Peyer's patch (tissue), 4 donors: Measurements from ENCODE around the gene ID4. TPM values are rescaled to one million over a fixed set of nuclear protein-coding genes. Genes with fewer than 3 reads are reported as not detected.

ENCODE experiments used
- DNase-seq, 3 donors: peaks; one replicate each; pipeline ENCODE4 v3.0.0-alpha.2; 2017 to 2019
- H3K27ac ChIP-seq, 4 donors: fragments of 200-600 bp; sonication (generic); one replicate each; pipeline ENCODE4 v1.5.1; 2016 to 2019
- H3K27me3 ChIP-seq, 2 donors: fragments of 200-600 bp; sonication (generic); one replicate each; pipeline ENCODE4 v1.5.1; 2019
- H3K36me3 ChIP-seq, 3 donors: fragments of 200-600 bp; sonication (generic); one replicate each; pipeline ENCODE4 v1.5.1; 2016 to 2019
- H3K4me1 ChIP-seq, 4 donors: fragments of 200-600 bp; sonication (generic); one replicate each; pipeline ENCODE4 v1.5.1; 2016 to 2019
- H3K4me3 ChIP-seq, 4 donors: fragments of 200-600 bp; sonication (generic); 1 replicate in 3 of 4; 2 replicates in 1 of 4; pipeline ENCODE4 v1.5.1; 2016 to 2019; ENCODE audit warnings: mild to moderate bottlenecking in 1 of 4
- H3K9me3 ChIP-seq, 4 donors: fragments of 200-600 bp; sonication (generic); one replicate each; pipeline ENCODE4 v1.5.1; 2016 to 2019; ENCODE audit warnings: mild to moderate bottlenecking in 1 of 4
- POLR2A ChIP-seq, 2 donors: fragments of 450-650 bp; IDR thresholded peaks; one replicate each; pipeline ENCODE4 v1.5.1; 2017; ENCODE audit warnings: antibody characterized with exemption in 2 of 2, mild to moderate bottlenecking in 2 of 2, moderate library complexity in 2 of 2
- total RNA-seq, 4 donors: library from RNA; depleted of rRNA; stranded (reverse); fragments of >200 nt; gene quantifications; one replicate each; pipeline ENCODE4 v1.1.0, GENCODE V29; 2016
- TF ChIP-seq, protein P1 (sequence below), 6 experiments: fragments of 450-650 bp in 4 of 6; fragments of 200-600 bp in 2 of 6; sonication (generic) in 1 of 6; IDR thresholded peaks; one replicate each; pipeline ENCODE4 v1.5.1; 2017 to 2019; ENCODE audit warnings: antibody characterized with exemption in 6 of 6, mild to moderate bottlenecking in 3 of 6, moderate library complexity in 1 of 6

Gene ID4
- total RNA-seq, 4 donors from 2014 or later = 2.8 to 12.3 (median 8.4) TPM

DNA sequence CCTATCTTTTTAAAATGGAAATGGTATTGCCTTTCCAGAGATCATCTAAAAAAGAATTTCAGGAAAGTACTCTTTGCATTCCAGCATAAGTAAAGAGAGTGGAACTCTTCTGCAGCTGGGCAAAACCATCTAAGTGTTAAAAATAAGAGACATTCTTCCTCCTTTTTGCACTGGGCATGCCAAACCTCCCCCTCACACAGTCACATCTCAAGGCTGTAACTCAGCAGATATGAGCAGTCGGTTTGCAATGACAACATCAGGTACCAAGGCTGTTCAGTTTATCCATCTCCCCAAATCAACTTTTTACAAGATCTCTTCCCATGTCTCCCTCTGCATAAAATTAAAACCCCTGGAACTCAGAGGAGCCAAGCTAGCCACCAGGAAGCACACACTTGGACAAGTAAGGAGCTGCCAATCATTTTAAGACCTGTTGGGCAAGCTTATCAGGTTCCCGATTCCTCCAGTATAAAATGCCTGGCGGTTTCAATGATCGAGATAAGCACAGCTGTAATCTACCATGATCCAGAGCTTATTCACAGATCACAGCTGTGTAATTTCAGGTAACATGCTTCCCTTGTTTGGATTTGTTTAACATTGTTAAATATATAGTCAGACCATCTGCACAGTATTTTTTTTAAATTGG, 23.2 kb downstream of the ID4 start:
- H3K27me3 ChIP-seq = no peaks in the 10 kb centered on the region
- TF ChIP-seq POLR2A (IDR thresholded peaks at IDR 0.05) = no peak
- TF ChIP-seq, protein P1, sequence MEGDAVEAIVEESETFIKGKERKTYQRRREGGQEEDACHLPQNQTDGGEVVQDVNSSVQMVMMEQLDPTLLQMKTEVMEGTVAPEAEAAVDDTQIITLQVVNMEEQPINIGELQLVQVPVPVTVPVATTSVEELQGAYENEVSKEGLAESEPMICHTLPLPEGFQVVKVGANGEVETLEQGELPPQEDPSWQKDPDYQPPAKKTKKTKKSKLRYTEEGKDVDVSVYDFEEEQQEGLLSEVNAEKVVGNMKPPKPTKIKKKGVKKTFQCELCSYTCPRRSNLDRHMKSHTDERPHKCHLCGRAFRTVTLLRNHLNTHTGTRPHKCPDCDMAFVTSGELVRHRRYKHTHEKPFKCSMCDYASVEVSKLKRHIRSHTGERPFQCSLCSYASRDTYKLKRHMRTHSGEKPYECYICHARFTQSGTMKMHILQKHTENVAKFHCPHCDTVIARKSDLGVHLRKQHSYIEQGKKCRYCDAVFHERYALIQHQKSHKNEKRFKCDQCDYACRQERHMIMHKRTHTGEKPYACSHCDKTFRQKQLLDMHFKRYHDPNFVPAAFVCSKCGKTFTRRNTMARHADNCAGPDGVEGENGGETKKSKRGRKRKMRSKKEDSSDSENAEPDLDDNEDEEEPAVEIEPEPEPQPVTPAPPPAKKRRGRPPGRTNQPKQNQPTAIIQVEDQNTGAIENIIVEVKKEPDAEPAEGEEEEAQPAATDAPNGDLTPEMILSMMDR (IDR thresholded peaks at IDR 0.05) = no peak
- no peak overlapping the region for H3K27ac ChIP-seq
- H3K4me3 ChIP-seq = no peak overlapping the region
- H3K4me1 ChIP-seq = no peaks in the 10 kb centered on the region
- H3K9me3 ChIP-seq = no peaks in the 10 kb centered on the region
- no peak for DNase-seq
- H3K36me3 ChIP-seq = no peaks in the 10 kb centered on the region

DNA sequence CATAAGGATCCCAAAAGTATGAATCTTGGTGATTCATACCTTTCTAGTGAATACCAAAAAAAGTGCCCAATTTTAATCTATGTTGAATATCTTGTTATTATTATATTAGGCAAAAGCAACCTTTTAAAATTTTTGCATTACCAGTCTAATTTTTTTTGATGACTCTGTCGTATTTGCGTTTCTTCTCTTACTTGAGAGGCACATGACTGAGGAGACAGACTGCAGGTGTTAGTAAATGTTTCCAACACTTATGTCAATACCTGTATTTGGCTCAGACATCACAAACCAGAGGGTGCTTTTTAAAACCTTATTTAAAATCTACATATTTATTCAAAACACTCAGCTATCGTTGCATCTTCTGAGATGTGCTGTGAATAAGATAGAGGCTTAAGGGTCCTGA, 27.1 kb downstream of the ID4 start:
- H3K27ac ChIP-seq = no peak overlapping the region
- no peaks in the 10 kb centered on the region for H3K4me1 ChIP-seq
- no peak for DNase-seq
- TF ChIP-seq, protein P1 (IDR thresholded peaks at IDR 0.05) = no peak
- TF ChIP-seq POLR2A (IDR thresholded peaks at IDR 0.05) = no peak
- H3K4me3 ChIP-seq = no peak overlapping the region
- no peaks in the 10 kb centered on the region for H3K27me3 ChIP-seq
- H3K9me3 ChIP-seq = no peaks in the 10 kb centered on the region
- H3K36me3 ChIP-seq = no peaks in the 10 kb centered on the region

GRCh38 chr6:19865178-19865577, 28.0 kb downstream of the ID4 start:
- Histone ChIP-seq H3K36me3 (no peaks in the 10 kb centered on the region), H3K4me1 (no peaks in the 10 kb centered on the region), H3K27me3 (no peaks in the 10 kb centered on the region), H3K4me3 (no peak overlapping the region), H3K9me3 (no peaks in the 10 kb centered on the region), H3K27ac (no peak overlapping the region)
- DNase-seq = no peak
- no peak for TF ChIP-seq POLR2A (IDR thresholded peaks at IDR 0.05)
- TF ChIP-seq, protein P1 (IDR thresholded peaks at IDR 0.05) = no peak

DNA sequence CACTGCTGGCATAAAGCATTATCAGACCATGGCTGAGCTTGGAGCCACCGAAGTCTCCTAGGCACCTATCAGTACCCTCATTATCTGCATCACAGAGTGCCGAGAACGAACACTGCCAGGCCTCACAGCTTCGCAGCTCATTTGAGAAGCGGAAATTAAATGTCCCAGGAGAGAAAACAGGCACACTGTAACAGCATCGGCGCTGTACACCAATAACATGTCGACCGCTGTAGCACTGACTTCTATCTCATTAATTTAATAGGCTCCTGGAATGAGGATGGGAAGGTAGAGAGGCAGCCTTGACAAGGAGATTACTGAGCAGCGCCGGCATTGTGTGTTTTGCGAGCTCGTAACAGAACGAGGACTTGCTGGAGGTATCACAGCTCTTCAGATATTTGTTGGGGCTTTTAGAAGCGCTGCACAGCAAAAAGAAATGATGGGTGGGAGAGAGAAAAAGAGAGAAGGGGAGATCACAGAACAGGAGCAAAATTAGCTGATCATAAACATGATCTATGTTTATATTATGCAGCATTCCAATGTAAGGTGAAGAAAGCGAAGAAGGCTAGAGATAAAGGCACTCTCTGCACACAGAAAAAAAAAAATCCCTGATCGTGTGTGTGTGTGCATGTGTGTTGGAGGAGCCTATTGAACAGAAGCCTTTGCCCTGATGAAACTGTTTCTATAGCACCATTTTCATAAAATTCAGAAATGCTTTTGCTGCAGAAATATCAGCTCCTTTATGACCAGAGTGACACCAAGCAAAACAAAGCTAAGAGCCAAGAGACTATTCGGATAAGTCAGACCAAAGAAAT, 29.2 kb downstream of the ID4 start:
- no peak overlapping the region for H3K27ac ChIP-seq
- DNase-seq = no peak

GRCh38 chr6:19866985-19867627, 29.9 kb downstream of the ID4 start:
- Histone ChIP-seq H3K36me3 (no peaks in the 10 kb centered on the region), H3K27ac (no peak overlapping the region)
- no peak for DNase-seq

More for the DNA sequence above, 29.2 kb downstream of the ID4 start:
- Histone ChIP-seq H3K4me3 (no peak overlapping the region), H3K9me3 (no peaks in the 10 kb centered on the region), H3K27me3 (no peaks in the 10 kb centered on the region), H3K36me3 (no peaks in the 10 kb centered on the region), H3K4me1 (no peaks in the 10 kb centered on the region)
- TF ChIP-seq, protein P1 (IDR thresholded peaks at IDR 0.05) = no peak
- no peak for TF ChIP-seq POLR2A (IDR thresholded peaks at IDR 0.05)

More at GRCh38 chr6:19866985-19867627, 29.9 kb downstream of the ID4 start:
- H3K4me1 ChIP-seq = no peaks in the 10 kb centered on the region
- no peaks in the 10 kb centered on the region for H3K27me3 ChIP-seq
- no peak overlapping the region for H3K4me3 ChIP-seq
- TF ChIP-seq, protein P1 (IDR thresholded peaks at IDR 0.05) = no peak
- TF ChIP-seq POLR2A (IDR thresholded peaks at IDR 0.05) = no peak
- H3K9me3 ChIP-seq = no peaks in the 10 kb centered on the region
